Hepatocyte (in vitro differentiated cells): ENCODE measurements around the gene TTC28.

Source experiments
- CTCF ChIP-seq: fragments of 200-600 bp; sonication (generic); IDR thresholded peaks from 2 replicates; pipeline ENCODE4 v1.5.1; 2016; ENCODE audit warnings: antibody characterized with exemption, mild to moderate bottlenecking; ENCODE audit not compliant: poor library complexity
- EZH2 ChIP-seq: fragments of 200-600 bp; sonication (generic); IDR thresholded peaks from 2 replicates; pipeline ENCODE4 v1.6.1; 2016; ENCODE audit warnings: antibody characterized with exemption, mild to moderate bottlenecking, borderline replicate concordance

- TF ChIP-seq CTCF = no peak
- TF ChIP-seq EZH2 = no peak
These were observed 140.7 kb downstream of the TTC28 start for GRCh38 chr22:28538922-28539321.
